ENCODE results near the gene SEC24A.

GRCh38 chr5:134634227-134634626 is 14.4 kb upstream of the SEC24A start:
- TF ChIP-seq CTCF (conservative IDR thresholded peaks at IDR 0.05 in 1 of 2, IDR thresholded peaks at IDR 0.05 in 1 of 2; ENCODE audit: extremely low read depth in 1 of 2, insufficient read depth in 1 of 2, low read depth in 1 of 2, low read length in 2 of 2) (no peak), EZH2 (IDR thresholded peaks at IDR 0.05; ENCODE audit: borderline replicate concordance, low read length) (no peak)
